Measurements from ENCODE around the gene KCNJ14.
A peak's percentile ranks its signal among the peaks of the same experiment; 100 is the strongest.
"Not testable (repeated sequence)": the region's sequence is repeated elsewhere in the genome, so short reads cannot be mapped to it uniquely, and the experiment has no call there.

Gene KCNJ14

DNA sequence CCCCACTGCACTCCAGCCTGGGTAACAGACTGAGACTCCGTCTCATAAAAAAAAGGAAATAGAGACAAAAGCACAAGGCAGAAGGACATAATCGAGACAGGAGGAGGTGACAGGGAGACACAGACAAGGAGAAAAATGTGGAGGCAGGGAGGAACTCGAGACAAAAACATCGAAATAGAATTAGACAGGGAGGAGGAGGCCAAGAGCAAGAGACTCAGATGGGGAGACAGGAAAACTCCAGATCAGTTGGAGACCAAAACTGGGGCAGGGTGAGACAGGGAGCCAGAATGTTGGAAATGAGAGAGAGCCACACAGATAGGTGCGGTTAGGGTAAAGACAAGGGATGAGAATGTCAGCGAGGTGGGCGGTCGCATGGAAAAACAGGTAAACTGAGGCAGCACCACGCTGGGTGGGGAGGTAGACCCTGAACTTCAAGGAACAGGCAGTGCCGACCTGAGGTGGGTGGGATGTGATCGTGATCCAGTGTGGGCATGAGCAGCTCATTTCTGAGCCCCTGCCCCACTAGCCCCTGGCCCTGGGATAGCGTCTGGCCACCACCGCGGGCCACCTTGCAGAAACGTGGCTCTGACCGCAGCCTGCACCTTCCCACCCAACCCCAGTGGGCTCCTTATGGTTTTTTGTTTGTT lies 29.0 kb downstream of the KCNJ14 start:
- TF ChIP-seq CTCF (conservative IDR thresholded peaks at IDR 0.05): no peak
- no peak overlapping the region for H3K27ac ChIP-seq

DNA sequence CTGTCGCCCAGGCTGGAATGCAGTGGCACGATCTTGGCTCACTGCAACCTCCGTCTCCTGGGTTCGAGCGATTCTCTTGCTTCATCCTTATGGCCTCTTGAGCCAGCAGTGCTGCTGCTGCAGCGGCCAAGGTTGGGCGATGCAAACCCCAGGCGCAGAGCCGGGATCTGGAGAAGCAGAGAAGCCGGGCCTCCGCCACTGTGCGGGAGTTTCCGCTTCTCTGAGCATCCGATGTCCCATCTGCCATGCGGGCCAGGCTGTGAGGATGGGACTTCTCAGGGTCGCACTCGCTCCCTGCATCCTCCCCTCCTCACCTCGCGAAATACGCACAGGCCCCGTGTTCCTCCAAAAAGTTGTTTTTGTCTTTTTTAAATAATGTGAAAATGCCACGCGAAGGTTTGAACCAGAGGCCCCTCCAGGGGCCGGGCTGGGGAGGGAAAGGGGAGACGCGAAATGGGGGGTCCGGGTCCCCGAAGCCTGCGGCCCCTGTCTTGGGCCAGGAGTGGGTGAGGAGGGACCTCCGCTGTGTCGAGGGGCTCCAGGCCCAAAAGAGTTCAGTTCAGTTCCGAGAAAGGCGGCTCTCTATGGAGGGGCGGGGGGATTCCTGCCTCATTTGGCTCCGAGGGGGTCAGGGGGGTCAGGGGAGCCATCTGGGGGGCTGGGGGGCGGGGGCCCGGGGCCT lies 29.7 kb downstream of the KCNJ14 start:
- TF ChIP-seq CTCF (conservative IDR thresholded peaks at IDR 0.05): no peak

GRCh38 chr19:48486706-48487105 lies 31.3 kb downstream of the KCNJ14 start:
- not testable (repeated sequence) for H3K27ac ChIP-seq

More for the DNA sequence above, 29.7 kb downstream of the KCNJ14 start:
- no peak overlapping the region for H3K27ac ChIP-seq

GRCh38 chr19:48487544-48487943 lies 32.2 kb downstream of the KCNJ14 start:
- no peak overlapping the region for H3K27ac ChIP-seq
- no peak for TF ChIP-seq CTCF (conservative IDR thresholded peaks at IDR 0.05)

GRCh38 chr19:48487948-48488347 lies 32.6 kb downstream of the KCNJ14 start:
- no peak overlapping the region for H3K27ac ChIP-seq
- TF ChIP-seq CTCF (conservative IDR thresholded peaks at IDR 0.05): no peak

- H3K27ac ChIP-seq: not testable (repeated sequence)
Observed at GRCh38 chr19:48488478-48488877, 33.1 kb downstream of the KCNJ14 start.

DNA sequence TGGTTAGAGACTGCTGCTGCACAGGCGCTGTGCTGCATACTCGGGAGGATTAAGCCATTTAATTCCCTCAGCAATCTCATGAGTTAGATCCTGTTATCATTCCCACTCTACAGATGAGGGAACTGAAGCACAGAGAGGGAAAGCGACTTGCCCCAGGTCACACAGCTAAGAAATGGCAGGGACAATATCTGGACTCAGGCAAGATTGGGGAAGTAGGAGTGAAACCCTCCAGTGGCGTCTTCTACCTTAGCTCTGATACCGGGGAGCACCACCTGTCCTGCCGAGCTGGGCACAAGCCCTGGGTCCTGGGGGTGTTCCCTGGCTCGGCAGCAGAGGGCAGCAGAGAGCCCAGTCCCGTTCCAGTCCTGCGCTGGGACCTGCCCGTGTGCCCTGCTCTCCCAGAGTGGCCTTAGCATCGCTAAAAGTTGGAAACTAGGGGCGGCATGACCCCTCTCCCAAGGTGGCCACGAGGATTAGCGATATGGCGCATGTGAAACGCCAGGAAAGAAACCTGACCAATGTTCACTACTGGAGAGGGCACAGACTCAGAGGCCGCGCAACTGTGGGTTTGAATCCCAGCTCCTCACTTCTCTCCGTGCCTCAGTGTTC lies 34.3 kb downstream of the KCNJ14 start:
- TF ChIP-seq CTCF (conservative IDR thresholded peaks at IDR 0.05): peak; percentile 99
- H3K27ac ChIP-seq: no peak overlapping the region

GRCh38 chr19:48490981-48491792 lies 35.8 kb downstream of the KCNJ14 start:
- H3K27ac ChIP-seq: no peak overlapping the region

More at GRCh38 chr19:48490981-48491792, 35.8 kb downstream of the KCNJ14 start:
- no peak for TF ChIP-seq CTCF (conservative IDR thresholded peaks at IDR 0.05)
